Natural killer cell treated with Interleukin-12 subunit alpha and Interleukin-12 subunit beta and Interleukin-15 and Interleukin-18, amount 100 ng/mL, for 72 hours (primary cell): ENCODE measurements around the gene ABRAXAS1. TPM values are rescaled to one million over a fixed set of nuclear protein-coding genes. Genes with fewer than 3 reads are reported as not detected.

Experiments
- ATAC-seq, 2 donors: fragments of 150-1000 bp; cut with Tn5 transposase in 1 of 2; sonication (Bioruptor Pico), chemical (Tn5 transposase) in 1 of 2; 2 replicates each; pipeline ENCODE4 v1.10.0; 2021
- DNase-seq: peaks from one replicate; pipeline ENCODE4 v3.0.0; 2022; ENCODE audit warnings: low spot score
- H3K27ac Mint-ChIP-seq, 2 donors: 1 replicate in 1 of 2; 2 replicates in 1 of 2; pipeline ENCODE4 v1.8.0; 2022; ENCODE audit warnings: mixed read lengths in 2 of 2, mild to moderate bottlenecking in 1 of 2, moderate library complexity in 1 of 2
- H3K27me3 Mint-ChIP-seq, 2 donors: 1 replicate in 1 of 2; 2 replicates in 1 of 2; pipeline ENCODE4 v1.8.0; 2022; ENCODE audit warnings: mixed read lengths in 2 of 2
- H3K36me3 Mint-ChIP-seq: one replicate; pipeline ENCODE4 v1.8.0; 2022; ENCODE audit warnings: mixed read lengths
- H3K4me1 Mint-ChIP-seq, 2 donors: 1 replicate in 1 of 2; 2 replicates in 1 of 2; pipeline ENCODE4 v1.8.0; 2022; ENCODE audit warnings: low read depth in 2 of 2, mixed read lengths in 2 of 2, mild to moderate bottlenecking in 1 of 2
- H3K4me3 Mint-ChIP-seq: one replicate; pipeline ENCODE4 v1.8.0; 2022; ENCODE audit warnings: mixed read lengths
- H3K9me3 Mint-ChIP-seq: 2 replicates; pipeline ENCODE4 v1.8.0; 2022; ENCODE audit warnings: mixed read lengths
- total RNA-seq, 2 donors: library from RNA; stranded (reverse); gene quantifications; one replicate each; pipeline ENCODE4 v1.2.3, GENCODE V29; 2022

The ABRAXAS1 gene
- total RNA-seq, 2 donors from 2014 or later = 5.6 to 8.5 TPM

GRCh38 chr4:83418211-83418610, 66.7 kb downstream of the ABRAXAS1 start:
- ATAC-seq (no peak), DNase-seq (no peak)
- Mint-ChIP-seq H3K9me3 (no peaks in the 10 kb centered on the region), H3K27ac (no peak overlapping the region), H3K27me3 (no peaks in the 10 kb centered on the region), H3K36me3 (peaks cover 13% of the 10 kb centered on the region), H3K4me3 (no peak overlapping the region), H3K4me1 (no peaks in the 10 kb centered on the region)

- Mint-ChIP-seq H3K27me3 (no peaks in the 10 kb centered on the region), H3K4me1 (no peaks in the 10 kb centered on the region), H3K4me3 (no peak overlapping the region), H3K9me3 (no peaks in the 10 kb centered on the region), H3K27ac (no peak overlapping the region), H3K36me3 (peaks cover 14% of the 10 kb centered on the region)
- no peak for ATAC-seq
- no peak for DNase-seq
These were observed 67.3 kb downstream of the ABRAXAS1 start for GRCh38 chr4:83417566-83417965.

GRCh38 chr4:83413676-83414075, 71.2 kb downstream of the ABRAXAS1 start:
- Mint-ChIP-seq H3K4me1 (no peaks in the 10 kb centered on the region), H3K4me3 (no peak overlapping the region), H3K27ac (no peak overlapping the region), H3K36me3 (peaks cover 14% of the 10 kb centered on the region), H3K27me3 (no peaks in the 10 kb centered on the region), H3K9me3 (no peaks in the 10 kb centered on the region)
- ATAC-seq = no peak
- no peak for DNase-seq

Other genes with a start within 250 kb of the ABRAXAS1 start
- gene COQ2, start 200.3 kb downstream of the ABRAXAS1 start, total RNA-seq = 10 to 100 TPM; 10.8 to 16.2 TPM
- 10 to 100 TPM; 12.4 to 13.9 TPM for gene HPSE, start 150.3 kb downstream of the ABRAXAS1 start, total RNA-seq
- 10 to 100 TPM; 12.7 to 18.9 TPM for gene HELQ, start 29.3 kb downstream of the ABRAXAS1 start, total RNA-seq
- gene MRPS18C, start 29.0 kb downstream of the ABRAXAS1 start, total RNA-seq = 10 to 100 TPM; 44.4 to 44.7 TPM
- 1 to 10 TPM in 1 of 2 donors, under 1 TPM in 1; 0.93 to 2.1 TPM for gene GPAT3, start 51.0 kb upstream of the ABRAXAS1 start, total RNA-seq